IPS-NIHi11 (cell line): Measurements from ENCODE around the gene ZNF892.
A peak's percentile ranks its signal among the peaks of the same experiment; 100 is the strongest.
"Not testable (repeated sequence)": the region's sequence is repeated elsewhere in the genome, so short reads cannot be mapped to it uniquely, and the experiment has no call there.

Source experiments
- DNase-seq: peaks from one replicate; pipeline ENCODE4 v3.0.0; 2012; ENCODE audit warnings: mixed read lengths, low spot score

ZNF892 gene

DNA sequence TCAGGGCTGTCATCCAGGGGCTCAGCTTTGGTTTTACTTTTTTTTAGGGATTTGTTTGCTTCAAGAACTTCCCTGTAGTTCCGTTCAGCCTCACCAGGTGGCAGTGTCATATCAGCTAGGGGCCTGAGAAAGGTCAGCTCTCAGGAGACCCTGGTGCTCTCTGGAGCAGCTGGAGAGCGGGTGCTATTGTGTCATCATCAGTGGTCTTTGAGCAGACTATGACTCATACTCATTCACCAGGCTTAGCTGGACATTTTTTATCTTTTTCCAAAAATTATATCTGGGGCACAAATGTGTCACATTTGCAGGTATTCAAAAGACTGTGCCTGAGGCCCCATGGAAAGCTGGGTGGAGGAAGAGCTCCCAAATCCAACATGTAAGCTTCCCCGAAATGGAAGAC lies 24.4 kb downstream of the ZNF892 start:
- peak; percentile 85 for DNase-seq

GRCh38 chr2:95232232-95232631 lies 24.9 kb downstream of the ZNF892 start:
- no peak for DNase-seq

DNA sequence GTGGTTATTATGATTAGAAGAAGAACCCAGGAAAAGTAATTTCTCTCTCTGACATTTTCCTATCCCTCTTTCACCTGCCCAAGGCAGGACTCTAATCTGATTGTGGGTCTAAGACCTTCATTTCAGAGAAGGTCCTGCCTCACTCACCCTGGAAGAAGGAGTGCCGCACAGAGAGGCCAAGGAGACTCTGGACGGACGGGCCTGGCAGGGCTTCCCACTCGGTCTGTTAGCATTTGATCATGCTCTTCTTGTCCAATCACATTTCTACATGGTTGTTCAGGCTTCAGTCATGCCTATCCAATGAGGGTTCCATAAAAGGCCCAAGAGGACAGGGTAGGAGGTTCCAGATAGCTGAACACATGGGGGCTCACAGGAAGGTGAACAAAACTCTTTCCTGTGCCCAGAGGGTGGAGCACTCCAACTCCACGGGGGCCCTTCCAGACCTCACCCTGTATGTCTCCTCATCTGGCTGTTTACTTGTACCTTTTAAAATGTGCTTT lies 27.0 kb downstream of the ZNF892 start:
- DNase-seq, result no peak

DNA sequence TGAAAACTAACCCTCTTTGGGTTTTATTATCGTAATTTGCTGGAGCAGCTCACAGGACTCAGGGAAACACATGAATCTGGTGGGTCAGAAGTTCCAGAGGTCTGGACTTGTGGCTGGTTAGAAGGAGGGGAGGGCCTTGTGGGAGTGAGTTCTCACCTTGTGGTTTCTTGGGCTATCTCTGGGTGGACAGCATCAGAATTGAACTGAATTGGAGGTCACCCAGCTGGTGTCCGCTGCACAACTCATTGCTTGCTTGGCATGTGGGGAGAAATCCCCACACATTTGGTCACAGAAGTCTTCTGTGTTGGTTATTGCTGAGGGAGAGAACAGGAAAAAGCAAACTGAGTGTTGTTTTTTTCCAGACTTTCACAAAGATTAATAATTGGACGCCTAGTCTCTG lies 27.5 kb downstream of the ZNF892 start:
- no peak for DNase-seq

GRCh38 chr2:95238131-95238530 lies 30.8 kb downstream of the ZNF892 start:
- DNase-seq, result no peak

- no peak for DNase-seq
Measured at GRCh38 chr2:95240091-95240490, 32.8 kb downstream of the ZNF892 start.

DNA sequence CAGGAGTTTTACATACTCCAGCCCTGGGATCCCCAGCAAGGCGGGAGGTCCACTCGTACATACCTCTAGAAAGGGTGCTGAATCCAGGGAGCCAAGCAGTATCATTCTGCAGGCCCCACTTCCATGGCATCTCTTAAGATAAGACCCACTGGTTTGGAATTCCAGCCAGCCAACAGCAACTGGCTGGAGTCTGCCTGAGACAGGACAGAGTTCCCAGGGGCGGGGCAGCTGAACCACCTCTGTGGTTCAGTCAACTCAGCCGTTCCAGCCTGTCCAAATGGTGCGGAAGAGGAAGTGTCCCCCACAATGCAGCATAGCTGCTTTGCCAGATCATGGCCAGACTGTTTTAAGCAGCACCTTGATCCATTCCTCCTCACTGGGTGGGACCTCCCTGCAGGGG lies 33.2 kb downstream of the ZNF892 start:
- no peak for DNase-seq

DNA sequence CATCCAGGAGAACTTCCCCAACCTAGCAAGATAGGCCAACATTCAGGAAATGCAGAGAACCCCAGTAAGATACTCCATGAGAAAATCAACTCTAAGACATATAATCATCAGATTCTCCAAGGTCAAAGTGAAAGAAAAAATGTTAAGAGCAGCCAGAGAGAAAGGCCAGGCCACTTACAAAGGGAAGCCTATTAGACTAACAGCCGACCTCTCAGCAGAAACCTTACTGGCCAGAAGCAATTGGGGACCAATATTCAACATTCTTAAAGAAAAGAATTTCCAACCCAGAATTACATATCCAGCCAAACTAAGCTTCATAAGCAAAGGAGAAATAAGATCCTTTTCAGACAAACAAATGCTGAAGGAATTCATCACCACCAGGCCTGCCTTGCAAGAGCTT lies 34.8 kb downstream of the ZNF892 start:
- DNase-seq, result not testable (repeated sequence)
